Loucy (cell line): ENCODE data around the gene GRB2.

Source experiments
- CTCF ChIP-seq: fragments of 200-600 bp; sonication (generic); conservative IDR thresholded peaks from 2 replicates; pipeline ENCODE4 v1.5.1; 2014; ENCODE audit warnings: mild to moderate bottlenecking, antibody characterized with exemption, low read length
- EZH2phosphoT487 ChIP-seq: fragments of 200-600 bp; IDR thresholded peaks from 2 replicates; pipeline ENCODE4 v1.6.1; 2018; ENCODE audit warnings: antibody characterized with exemption, mild to moderate bottlenecking, moderate library complexity, borderline replicate concordance

GRCh38 chr17:75430159-75430974, 24.9 kb upstream of the GRB2 start:
- TF ChIP-seq CTCF (no peak), EZH2phosphoT487 (no peak)
